HepG2 (cell line): ENCODE measurements around the gene PLIN5. TPM values are rescaled to one million over a fixed set of nuclear protein-coding genes. Genes with fewer than 3 reads are reported as not detected.

ENCODE experiments used
- ATF1 ChIP-seq: IDR thresholded peaks from 2 replicates; pipeline ENCODE4 v1.6.1; 2016; ENCODE audit warnings: mild to moderate bottlenecking, control low read depth
- DZIP1 ChIP-seq: sonication (generic); formaldehyde crosslinking; IDR thresholded peaks from 2 replicates; pipeline ENCODE4 v1.5.0; 2020; ENCODE audit warnings: mild to moderate bottlenecking, missing genetic modification reagents
- EHMT2 ChIP-seq: fragments of 200-600 bp; sonication (generic); IDR thresholded peaks from 2 replicates; pipeline ENCODE4 v1.7.0; 2017; ENCODE audit warnings: antibody characterized with exemption, low read depth, low read length, borderline replicate concordance
- FOXM1 ChIP-seq: sonication (generic); formaldehyde crosslinking; IDR thresholded peaks from 2 replicates; pipeline ENCODE4 v1.5.0; 2020; ENCODE audit warnings: missing genetic modification reagents
- HES4 ChIP-seq: sonication (generic); formaldehyde crosslinking; IDR thresholded peaks from 2 replicates; pipeline ENCODE4 v1.9.0; 2021; ENCODE audit warnings: mild to moderate bottlenecking, missing genetic modification reagents, borderline replicate concordance
- HHEX ChIP-seq: IDR thresholded peaks from 2 replicates; pipeline ENCODE4 v1.6.1; 2016; ENCODE audit warnings: control low read depth
- KLF9 ChIP-seq: IDR thresholded peaks from 2 replicates; pipeline ENCODE4 v1.6.1; 2016; ENCODE audit warnings: low read depth
- MIER3 ChIP-seq: IDR thresholded peaks from 2 replicates; pipeline ENCODE4 v1.6.1; 2016; ENCODE audit warnings: missing compliant biosample characterization, borderline replicate concordance
- NCOA5 ChIP-seq: sonication (generic); formaldehyde crosslinking; IDR thresholded peaks from 2 replicates; pipeline ENCODE4 v1.4.0; 2020; ENCODE audit warnings: missing genetic modification reagents
- PITX1 ChIP-seq: sonication (generic); formaldehyde crosslinking; IDR thresholded peaks from 2 replicates; pipeline ENCODE4 v1.5.1; 2020; ENCODE audit warnings: mild to moderate bottlenecking, missing genetic modification reagents
- PLSCR1 ChIP-seq: sonication (generic); formaldehyde crosslinking; IDR thresholded peaks from 2 replicates; pipeline ENCODE4 v1.5.0; 2020; ENCODE audit warnings: missing genetic modification reagents, mild to moderate bottlenecking, borderline replicate concordance
- SP140L ChIP-seq: sonication (generic); formaldehyde crosslinking; IDR thresholded peaks from 2 replicates; pipeline ENCODE4 v1.4.0; 2020; ENCODE audit warnings: missing genetic modification reagents, borderline replicate concordance
- SP2 ChIP-seq: sonication (generic); formaldehyde crosslinking; IDR thresholded peaks from 2 replicates; pipeline ENCODE4 v1.5.1; 2020; ENCODE audit warnings: mild to moderate bottlenecking, missing genetic modification reagents
- SRSF9 ChIP-seq: fragments of 200-400 bp; formaldehyde crosslinking; IDR thresholded peaks from 2 replicates; pipeline ENCODE4 v1.6.1; 2018; ENCODE audit warnings: borderline replicate concordance, mild to moderate bottlenecking, low read depth, low read length; ENCODE audit not compliant: insufficient read depth, poor library complexity, severe bottlenecking
- TERF1 ChIP-seq: sonication (generic); formaldehyde crosslinking; IDR thresholded peaks from 2 replicates; pipeline ENCODE4 v1.8.0; 2022; ENCODE audit warnings: mild to moderate bottlenecking, missing genetic modification reagents, moderate library complexity
- TFDP2 ChIP-seq: sonication (generic); formaldehyde crosslinking; IDR thresholded peaks from 2 replicates; pipeline ENCODE4 v1.4.0; 2020; ENCODE audit warnings: missing genetic modification reagents
- TOE1 ChIP-seq: sonication (generic); formaldehyde crosslinking; IDR thresholded peaks from 2 replicates; pipeline ENCODE4 v1.4.0; 2020; ENCODE audit warnings: mild to moderate bottlenecking, missing genetic modification reagents
- YEATS2 ChIP-seq: sonication (generic); formaldehyde crosslinking; IDR thresholded peaks from 2 replicates; pipeline ENCODE4 v1.4.0; 2020; ENCODE audit warnings: missing genetic modification reagents, borderline replicate concordance
- ZFP36L1 ChIP-seq: sonication (generic); formaldehyde crosslinking; IDR thresholded peaks from 2 replicates; pipeline ENCODE4 v1.8.0; 2022; ENCODE audit warnings: mild to moderate bottlenecking, missing genetic modification reagents, moderate library complexity
- ZMYM4 ChIP-seq: sonication (generic); formaldehyde crosslinking; IDR thresholded peaks from 2 replicates; pipeline ENCODE4 v1.8.1; 2023; ENCODE audit warnings: mild to moderate bottlenecking, missing genetic modification reagents
- ZNF10 ChIP-seq: sonication (generic); formaldehyde crosslinking; IDR thresholded peaks from 2 replicates; pipeline ENCODE4 v1.4.0; 2020; ENCODE audit warnings: mild to moderate bottlenecking, low read depth, missing genetic modification reagents, borderline replicate concordance
- ZNF24 ChIP-seq: fragments of 450-650 bp; IDR thresholded peaks from 2 replicates; pipeline ENCODE4 v1.6.1; 2017; ENCODE audit warnings: antibody characterized with exemption, mild to moderate bottlenecking
- ZNF329 ChIP-seq: sonication (generic); formaldehyde crosslinking; IDR thresholded peaks from 2 replicates; pipeline ENCODE4 v1.9.0; 2021; ENCODE audit warnings: low read depth, mild to moderate bottlenecking, missing genetic modification reagents
- ZNF670 ChIP-seq: sonication (generic); formaldehyde crosslinking; IDR thresholded peaks from 2 replicates; pipeline ENCODE4 v1.8.0; 2022; ENCODE audit warnings: mild to moderate bottlenecking, missing genetic modification reagents, borderline replicate concordance
- ZNF720 ChIP-seq: sonication (generic); formaldehyde crosslinking; IDR thresholded peaks from 2 replicates; pipeline ENCODE4 v1.4.0; 2020; ENCODE audit warnings: missing genetic modification reagents
- ZNF788 ChIP-seq: sonication (generic); formaldehyde crosslinking; IDR thresholded peaks from 2 replicates; pipeline ENCODE4 v1.5.0; 2020; ENCODE audit warnings: mild to moderate bottlenecking, missing genetic modification reagents, borderline replicate concordance
- polyA plus RNA-seq, 8 experiments: library from polyadenylated mRNA; depleted of rRNA in 3 of 8; stranded (reverse) in 7 of 8; unstranded in 1 of 8; fragments of >200 nt; fragmentation: Illumina TruSeq in 4 of 8; extraction: Trizol in 4 of 8; gene quantifications; 2 replicates each; pipeline versions ENCODE4 v1.2.1 to v1.2.3, GENCODE V29; 2011 to 2016; ENCODE audit warnings: low read depth in 4 of 8, missing spikeins in 1 of 8, mixed read lengths in 1 of 8; ENCODE audit not compliant: insufficient read depth in 1 of 8
- total RNA-seq, 5 experiments: library from RNA; depleted of rRNA; stranded (reverse); fragments of >200 nt; fragmentation: Illumina TruSeq; extraction: Trizol; gene quantifications; 2 replicates each; pipeline ENCODE4 v1.2.3, GENCODE V29; 2016; ENCODE audit warnings: low read depth in 1 of 5

PLIN5 gene
- total and polyA plus RNA-seq, 2 of the 13 experiments (the other 11 are each of a cell fraction or from before 2014, with no cell fraction given) = 1.8 to 4.8 TPM

- TF ChIP-seq TFDP2 = peak; percentile 79
- no peak for TF ChIP-seq ZNF720
- TF ChIP-seq HES4 (CRISPR knock-in tag) = peak; percentile 89
- TF ChIP-seq ATF1 (CRISPR knock-in tag) = no peak
- TF ChIP-seq ZNF670 = no peak
- no peak for TF ChIP-seq KLF9 (CRISPR knock-in tag)
- no peak for TF ChIP-seq EHMT2
- TF ChIP-seq TOE1 (CRISPR knock-in tag) = no peak
- no peak for TF ChIP-seq HHEX
- TF ChIP-seq PLSCR1 (CRISPR knock-in tag) = no peak
- TF ChIP-seq ZNF788 (CRISPR knock-in tag) = peak; percentile 37; the same call in 1 of the 2 replicates
- no peak for TF ChIP-seq ZNF24
- TF ChIP-seq YEATS2 = no peak
- TF ChIP-seq ZNF10 (CRISPR knock-in tag) = no peak
- TF ChIP-seq ZNF329 (CRISPR knock-in tag) = peak; percentile 38; the same call in 1 of the 2 replicates
- TF ChIP-seq FOXM1 (CRISPR knock-in tag) = no peak
- TF ChIP-seq SP140L (CRISPR knock-in tag) = no peak
- peak; percentile 62 for TF ChIP-seq DZIP1 (CRISPR knock-in tag)
- no peak for TF ChIP-seq NCOA5 (CRISPR knock-in tag)
- no peak for TF ChIP-seq TERF1
- no peak for TF ChIP-seq ZMYM4 (CRISPR knock-in tag)
- no peak for TF ChIP-seq SP2 (CRISPR knock-in tag)
- TF ChIP-seq PITX1 (CRISPR knock-in tag) = no peak
- no peak for TF ChIP-seq SRSF9
- TF ChIP-seq MIER3 (CRISPR knock-in tag) = peak; percentile 77; the same call in 1 of the 2 replicates
- TF ChIP-seq ZFP36L1 (CRISPR knock-in tag) = no peak
Observed at GRCh38 chr19:4531562-4532165, 3.4 kb downstream of the PLIN5 start (continued).
